ENCODE results near the gene FNDC11. TPM values are rescaled to one million over a fixed set of nuclear protein-coding genes. Genes with fewer than 3 reads are reported as not detected.

Gene FNDC11
- total RNA-seq, 1 donor from 2014 or later, result 1.7 TPM

- TF ChIP-seq CTCF (conservative IDR thresholded peaks at IDR 0.05; ENCODE audit: low read depth, low read length), result no peak
- DNase-seq (ENCODE audit: low read depth), result no peak
- no peak overlapping the region for H3K4me3 ChIP-seq (ENCODE audit: low read depth, low read length)
Observed at GRCh38 chr20:63548542-63548941, 5.4 kb upstream of the FNDC11 start.

- no peak overlapping the region for H3K4me3 ChIP-seq (ENCODE audit: low read depth, low read length)
- no peak for DNase-seq (ENCODE audit: low read depth)
- TF ChIP-seq CTCF (conservative IDR thresholded peaks at IDR 0.05; ENCODE audit: low read depth, low read length), result no peak
Observed at GRCh38 chr20:63549019-63549418, 4.9 kb upstream of the FNDC11 start.

- no peak for DNase-seq (ENCODE audit: low read depth)
- no peak overlapping the region for H3K4me3 ChIP-seq (ENCODE audit: low read depth, low read length)
- no peak for TF ChIP-seq CTCF (conservative IDR thresholded peaks at IDR 0.05; ENCODE audit: low read depth, low read length)
Observed at GRCh38 chr20:63549679-63550282, 4.2 kb upstream of the FNDC11 start.

GRCh38 chr20:63551068-63551467, 2.9 kb upstream of the FNDC11 start:
- no peak for TF ChIP-seq CTCF (conservative IDR thresholded peaks at IDR 0.05; ENCODE audit: low read depth, low read length)
- no peak for DNase-seq (ENCODE audit: low read depth)
- no peak overlapping the region for H3K4me3 ChIP-seq (ENCODE audit: low read depth, low read length)

GRCh38 chr20:63552481-63553249, 1.3 kb upstream of the FNDC11 start:
- H3K4me3 ChIP-seq (ENCODE audit: low read depth, low read length), result no peak overlapping the region
- TF ChIP-seq CTCF (conservative IDR thresholded peaks at IDR 0.05; ENCODE audit: low read depth, low read length), result no peak
- DNase-seq (ENCODE audit: low read depth), result no peak

- no peak for TF ChIP-seq CTCF (conservative IDR thresholded peaks at IDR 0.05; ENCODE audit: low read depth, low read length)
- H3K4me3 ChIP-seq (ENCODE audit: low read depth, low read length), result peak overlapping the region; percentile 67
- peak; percentile 30 for DNase-seq (ENCODE audit: low read depth)
Observed at GRCh38 chr20:63553251-63553932, 567 bp upstream of the FNDC11 start.
